ENCODE data around the gene ANKRD36B.
"Not testable (repeated sequence)": the region's sequence is repeated elsewhere in the genome, so short reads cannot be mapped to it uniquely, and the experiment has no call there.

DNA sequence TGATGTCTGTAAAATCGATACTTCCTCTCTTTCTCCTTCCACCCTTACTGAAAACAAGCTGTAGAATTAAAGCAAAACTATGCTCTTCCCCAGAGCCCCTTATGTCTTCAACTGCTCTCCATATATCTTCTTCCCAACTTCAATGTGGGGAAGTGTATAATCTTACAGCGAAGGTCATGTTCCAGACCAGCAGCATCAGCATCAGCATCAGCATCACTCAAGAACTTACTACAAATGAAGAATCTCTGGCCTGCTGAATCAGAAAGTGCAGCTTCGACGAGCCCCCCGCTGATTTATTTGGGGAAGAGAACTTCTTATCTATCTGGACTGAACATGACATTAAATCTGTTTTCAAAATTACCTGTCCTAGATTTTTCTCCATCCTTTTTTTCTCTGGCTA is 40.6 kb downstream of the ANKRD36B start:
- TF ChIP-seq, protein P1, sequence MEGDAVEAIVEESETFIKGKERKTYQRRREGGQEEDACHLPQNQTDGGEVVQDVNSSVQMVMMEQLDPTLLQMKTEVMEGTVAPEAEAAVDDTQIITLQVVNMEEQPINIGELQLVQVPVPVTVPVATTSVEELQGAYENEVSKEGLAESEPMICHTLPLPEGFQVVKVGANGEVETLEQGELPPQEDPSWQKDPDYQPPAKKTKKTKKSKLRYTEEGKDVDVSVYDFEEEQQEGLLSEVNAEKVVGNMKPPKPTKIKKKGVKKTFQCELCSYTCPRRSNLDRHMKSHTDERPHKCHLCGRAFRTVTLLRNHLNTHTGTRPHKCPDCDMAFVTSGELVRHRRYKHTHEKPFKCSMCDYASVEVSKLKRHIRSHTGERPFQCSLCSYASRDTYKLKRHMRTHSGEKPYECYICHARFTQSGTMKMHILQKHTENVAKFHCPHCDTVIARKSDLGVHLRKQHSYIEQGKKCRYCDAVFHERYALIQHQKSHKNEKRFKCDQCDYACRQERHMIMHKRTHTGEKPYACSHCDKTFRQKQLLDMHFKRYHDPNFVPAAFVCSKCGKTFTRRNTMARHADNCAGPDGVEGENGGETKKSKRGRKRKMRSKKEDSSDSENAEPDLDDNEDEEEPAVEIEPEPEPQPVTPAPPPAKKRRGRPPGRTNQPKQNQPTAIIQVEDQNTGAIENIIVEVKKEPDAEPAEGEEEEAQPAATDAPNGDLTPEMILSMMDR (IDR thresholded peaks at IDR 0.05; ENCODE audit: insufficient read depth, low read length, poor library complexity, severe bottlenecking) = not testable (repeated sequence)
- TF ChIP-seq EZH2phosphoT487 (conservative IDR thresholded peaks at IDR 0.05; ENCODE audit: low read length) = not testable (repeated sequence)

Data from SU-DHL-6 (cell line).